ENCODE data around the gene MAPK8. TPM values are rescaled to one million over a fixed set of nuclear protein-coding genes. Genes with fewer than 3 reads are reported as not detected.

MAPK8 gene
- total RNA-seq, 1 experiment from 2014 or later, result 47.2 TPM

DNA sequence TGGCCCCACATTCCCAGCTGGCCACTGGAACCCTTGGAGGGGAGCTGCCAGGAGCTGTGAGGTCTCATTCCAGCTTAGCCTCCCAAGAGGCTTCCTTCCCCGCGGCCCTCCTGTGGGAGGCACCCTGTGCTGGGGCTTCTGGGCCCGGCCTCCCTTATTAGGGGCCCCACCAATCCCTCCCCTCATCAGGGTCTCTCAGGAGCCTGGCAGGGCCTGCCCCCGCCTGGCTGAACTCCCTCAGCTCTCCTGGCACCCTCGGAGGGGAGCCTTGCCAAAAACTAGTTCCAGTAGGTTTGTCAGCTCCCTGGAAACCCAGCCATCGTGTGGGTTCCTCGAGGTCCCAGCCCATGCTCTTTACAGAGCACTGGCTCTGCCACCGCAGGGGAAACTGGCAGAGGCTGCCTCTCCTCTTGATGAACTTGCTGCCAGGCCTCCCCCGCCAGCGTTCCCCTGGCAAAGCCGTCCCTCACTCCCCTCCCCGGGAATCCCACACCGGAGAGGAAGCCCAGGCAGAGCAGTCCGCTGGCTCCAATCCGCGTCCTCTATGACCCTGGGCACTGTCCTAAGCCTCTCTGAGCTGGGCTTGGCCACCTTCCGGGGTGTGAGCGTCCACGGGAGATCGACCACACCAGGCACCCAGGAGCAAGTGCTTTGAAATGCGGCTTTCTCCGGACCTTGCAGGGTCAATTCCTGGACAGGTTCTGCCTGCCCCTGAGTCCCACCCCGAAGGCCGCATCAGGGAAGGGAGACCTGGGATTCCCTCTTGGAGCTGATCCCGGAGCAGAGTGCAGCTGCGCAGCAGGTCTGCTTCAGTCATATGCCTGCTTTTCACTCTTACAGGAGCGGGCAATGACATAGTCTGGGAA lies 158.6 kb downstream of the MAPK8 start:
- no peak overlapping the region for H3K4me3 ChIP-seq
- no peaks in the 10 kb centered on the region for H3K9me3 ChIP-seq
- peak; percentile 16 for DNase-seq
- H3K36me3 ChIP-seq, result no peaks in the 10 kb centered on the region
- H3K27me3 ChIP-seq, result no peaks in the 10 kb centered on the region

DNA sequence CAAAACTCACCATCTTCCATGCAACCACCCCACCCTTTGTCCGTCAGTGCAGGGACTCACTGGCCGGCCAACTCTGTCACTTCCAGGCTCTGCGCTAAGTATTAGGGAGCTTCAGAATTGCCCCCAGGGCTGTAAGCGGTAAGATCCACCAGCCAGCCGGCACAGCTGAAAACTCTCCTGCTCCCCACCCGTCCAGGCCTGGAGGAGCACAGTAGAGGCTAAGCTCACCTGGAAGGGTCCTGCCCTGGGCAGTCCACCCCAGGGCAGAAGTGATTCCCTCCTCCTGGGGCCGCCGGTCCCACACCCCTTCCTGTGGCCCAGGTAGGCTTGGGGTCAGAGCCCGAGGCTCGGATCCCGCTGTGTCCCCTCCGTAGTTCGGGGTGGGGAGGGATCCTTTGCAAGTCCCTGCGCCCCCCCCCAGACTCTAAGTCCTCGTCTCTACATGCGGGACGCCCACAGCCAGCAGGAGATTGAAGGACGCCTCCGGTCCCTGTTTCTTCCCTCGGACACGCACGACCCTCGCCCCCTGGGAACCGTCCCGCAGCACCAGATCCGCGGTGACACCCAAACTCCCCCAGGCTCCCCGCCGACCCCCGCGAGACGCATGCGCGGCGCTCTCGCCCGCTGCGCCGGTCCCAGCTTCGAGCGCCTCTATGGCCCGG lies 159.5 kb downstream of the MAPK8 start:
- Histone ChIP-seq H3K4me3 (no peak overlapping the region), H3K36me3 (no peaks in the 10 kb centered on the region), H3K9me3 (no peaks in the 10 kb centered on the region), H3K27me3 (no peaks in the 10 kb centered on the region)
- DNase-seq, result no peak

DNA sequence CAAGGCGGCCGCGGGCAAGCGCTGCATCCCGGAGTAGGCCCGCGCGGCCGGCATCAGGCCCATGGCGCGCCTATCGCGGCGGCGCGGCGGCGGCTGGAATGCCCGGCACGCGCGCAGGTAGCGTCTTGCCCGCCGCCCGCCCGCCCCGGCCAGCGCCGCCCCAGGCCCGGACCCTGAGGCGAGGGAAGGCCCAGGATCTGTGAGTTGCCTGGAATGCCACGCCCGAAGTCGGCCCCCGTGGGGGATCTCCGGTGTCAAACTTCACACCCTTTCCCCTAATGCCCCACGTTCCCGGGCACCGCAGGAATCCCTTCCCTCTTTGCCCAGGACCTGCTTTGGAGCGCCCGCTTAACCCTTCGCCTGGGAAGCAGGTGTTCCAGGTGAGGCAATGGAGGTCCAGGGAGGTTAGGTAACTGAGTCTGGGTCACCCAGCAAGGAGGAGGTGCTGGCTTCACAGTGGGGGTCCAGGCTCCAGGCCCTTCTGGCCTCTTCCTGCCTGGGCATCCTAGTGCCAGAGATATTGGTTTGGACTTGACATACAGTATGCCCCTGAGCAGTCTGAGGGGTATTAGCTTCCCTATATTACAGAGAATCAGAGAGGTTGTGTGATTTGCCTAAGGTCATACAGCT lies 160.2 kb downstream of the MAPK8 start:
- no peak overlapping the region for H3K4me3 ChIP-seq
- no peaks in the 10 kb centered on the region for H3K27me3 ChIP-seq
- no peaks in the 10 kb centered on the region for H3K9me3 ChIP-seq
- H3K36me3 ChIP-seq, result no peaks in the 10 kb centered on the region
- no peak for DNase-seq

DNA sequence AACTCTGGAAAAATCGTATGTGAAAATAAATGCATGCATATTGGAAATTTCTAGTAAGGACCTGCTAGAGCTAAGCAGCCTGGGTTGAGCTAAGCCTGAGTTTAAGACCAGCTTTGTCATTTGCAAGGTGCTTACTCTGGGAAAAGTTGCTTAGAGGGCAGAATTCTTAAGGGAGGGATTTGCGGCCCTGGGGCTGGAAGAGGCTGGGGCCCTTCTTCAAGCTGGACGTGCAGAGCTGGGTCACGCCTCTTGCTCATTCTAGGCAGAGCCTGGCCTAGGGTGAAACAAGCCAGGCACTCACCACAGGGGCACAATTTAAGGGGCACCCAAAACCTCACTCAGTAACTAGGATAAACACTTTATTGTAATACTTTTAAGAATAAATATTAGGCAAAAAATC lies 161.2 kb downstream of the MAPK8 start:
- Histone ChIP-seq H3K36me3 (no peaks in the 10 kb centered on the region), H3K27me3 (no peaks in the 10 kb centered on the region)

DNA sequence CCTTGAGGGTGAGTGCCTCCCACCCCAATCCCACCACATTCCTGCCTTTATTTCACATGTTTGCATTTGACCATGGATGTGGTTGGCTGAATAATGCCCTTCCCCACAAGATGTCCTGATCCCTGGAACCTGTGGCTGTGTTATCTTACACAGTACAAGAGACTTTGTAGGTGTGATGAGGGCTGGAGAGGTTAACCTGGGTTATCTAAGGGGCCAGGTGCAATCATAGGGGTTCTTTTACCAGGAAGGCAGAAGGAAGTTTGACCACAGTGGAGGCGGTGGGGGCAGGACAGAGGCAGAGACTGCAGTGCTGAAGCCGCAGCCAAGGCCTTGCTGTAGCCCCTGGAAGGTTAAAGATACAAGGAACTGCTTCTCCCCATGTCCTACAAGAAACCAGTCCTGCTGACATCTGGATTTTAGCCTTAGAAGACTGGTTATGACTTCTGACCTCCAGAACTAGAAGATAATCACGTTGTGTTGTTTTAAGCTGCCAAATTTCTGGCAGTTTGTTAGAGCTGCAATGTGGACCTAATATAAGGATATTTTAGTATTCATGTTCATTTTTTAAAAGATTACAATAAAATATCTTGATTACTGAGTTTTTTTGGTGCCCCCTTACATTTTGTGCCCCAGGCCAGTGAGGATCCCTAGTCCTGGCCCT lies 161.8 kb downstream of the MAPK8 start:
- Histone ChIP-seq H3K9me3 (no peaks in the 10 kb centered on the region), H3K27me3 (no peaks in the 10 kb centered on the region), H3K4me3 (no peak overlapping the region), H3K36me3 (peaks cover 3% of the 10 kb centered on the region; the same call in 1 of the 2 replicates)
- no peak for DNase-seq

More for the DNA sequence above, 161.2 kb downstream of the MAPK8 start:
- Histone ChIP-seq H3K9me3 (no peaks in the 10 kb centered on the region), H3K4me3 (no peak overlapping the region)
- DNase-seq, result no peak

DNA sequence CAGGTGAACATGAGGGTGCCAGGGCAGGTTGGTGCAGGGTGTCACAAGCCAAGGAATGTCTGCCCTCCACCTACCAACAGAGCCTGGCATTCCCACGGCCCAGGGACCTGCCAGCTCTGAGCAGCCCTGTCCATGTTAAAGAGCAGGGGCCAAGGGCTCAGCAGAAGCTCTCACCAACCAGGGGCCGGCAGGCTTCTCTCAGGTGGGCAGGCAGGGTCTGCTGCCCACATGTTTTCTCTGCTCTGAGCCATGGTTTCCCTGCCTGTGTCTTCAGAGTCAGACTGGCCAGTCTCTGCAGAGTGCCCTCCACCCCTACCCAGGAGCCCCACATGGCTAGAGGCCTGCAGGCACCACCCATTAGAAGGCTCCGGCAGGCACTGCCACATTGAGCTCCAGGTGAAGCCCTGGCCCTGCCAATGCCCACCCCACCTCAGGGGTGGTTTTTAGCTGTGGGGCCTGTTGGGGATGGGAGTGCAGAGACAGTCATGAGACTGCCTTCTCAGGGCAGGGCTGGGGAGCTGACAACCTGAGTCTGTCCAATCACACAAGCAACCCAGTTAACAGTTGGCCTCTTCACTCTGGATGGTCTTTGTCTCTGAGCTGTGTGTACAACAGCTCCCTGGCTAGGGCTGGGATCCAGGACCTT lies 162.5 kb downstream of the MAPK8 start:
- H3K9me3 ChIP-seq, result no peaks in the 10 kb centered on the region
- peaks cover 3% of the 10 kb centered on the region; the same call in 1 of the 2 replicates for H3K36me3 ChIP-seq
- H3K27me3 ChIP-seq, result no peaks in the 10 kb centered on the region
- no peak overlapping the region for H3K4me3 ChIP-seq
- no peak for DNase-seq

DNA sequence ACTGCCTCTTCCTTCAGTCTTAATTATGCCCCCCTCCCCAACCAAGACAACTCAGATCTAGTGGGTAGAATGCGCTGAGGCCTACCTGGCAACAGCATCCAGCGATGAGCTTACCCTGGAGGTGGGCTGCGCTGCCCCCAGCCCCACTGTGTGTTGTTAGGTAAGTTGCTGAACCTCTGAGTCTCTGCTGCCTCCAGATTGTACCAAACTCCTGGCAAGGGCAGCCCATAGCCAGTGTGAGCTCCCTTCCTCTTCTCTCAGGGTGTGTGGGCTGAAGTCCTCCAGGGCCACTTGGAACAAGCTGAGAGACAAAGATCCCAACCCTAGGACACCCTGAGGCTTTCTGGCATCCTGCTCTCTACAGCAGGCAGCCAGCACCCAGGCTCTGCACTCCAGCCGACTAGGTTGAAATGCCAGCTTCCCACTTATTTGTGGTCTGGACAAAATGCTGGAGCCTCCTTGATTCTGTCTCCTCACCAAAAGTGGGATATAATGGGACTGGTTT lies 163.1 kb downstream of the MAPK8 start:
- Histone ChIP-seq H3K27me3 (no peaks in the 10 kb centered on the region), H3K9me3 (no peaks in the 10 kb centered on the region), H3K4me3 (no peak overlapping the region), H3K36me3 (peaks cover 3% of the 10 kb centered on the region; the same call in 1 of the 2 replicates)
- DNase-seq, result no peak

DNA sequence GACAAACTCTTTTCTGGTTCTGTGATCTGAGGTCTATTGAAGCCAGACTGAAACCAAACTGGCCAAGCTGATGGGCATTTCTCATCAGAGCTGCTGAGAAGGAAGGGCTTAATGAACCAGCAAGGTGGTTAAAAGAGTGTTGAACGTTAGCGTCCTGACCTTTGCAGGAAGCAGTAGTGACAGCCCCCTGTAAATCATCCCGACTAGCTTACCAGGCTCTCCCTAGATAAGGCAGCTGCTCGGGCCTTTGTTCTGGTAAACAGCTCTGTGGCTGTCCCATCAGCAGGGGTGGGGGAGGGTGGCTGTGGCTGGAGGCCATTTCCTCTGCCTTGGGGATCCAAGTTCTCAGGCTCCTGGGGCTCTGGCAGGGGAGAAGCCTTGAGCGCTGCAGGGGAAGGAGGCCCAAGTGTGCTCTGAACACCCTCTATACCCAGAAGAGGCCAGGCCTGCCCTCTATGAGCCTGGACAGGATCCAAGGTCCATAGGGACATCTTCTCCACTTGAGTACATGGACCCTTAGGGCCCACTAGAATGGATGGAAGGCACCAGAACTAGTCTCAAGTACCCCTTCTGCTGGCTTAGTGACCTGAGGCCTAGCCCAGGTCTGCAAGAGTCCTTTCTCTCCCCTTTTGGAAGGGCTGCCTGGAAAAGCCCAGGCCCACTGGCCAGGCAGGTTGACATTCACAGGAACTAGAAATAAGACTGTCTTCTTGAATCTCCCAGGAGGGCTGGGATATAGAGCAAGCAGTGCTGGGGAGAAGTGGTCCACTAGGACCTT lies 163.8 kb downstream of the MAPK8 start:
- no peak overlapping the region for H3K4me3 ChIP-seq
- H3K9me3 ChIP-seq, result no peaks in the 10 kb centered on the region
- DNase-seq, result no peak
- H3K36me3 ChIP-seq, result peaks cover 3% of the 10 kb centered on the region; the same call in 1 of the 2 replicates
- no peaks in the 10 kb centered on the region for H3K27me3 ChIP-seq

DNA sequence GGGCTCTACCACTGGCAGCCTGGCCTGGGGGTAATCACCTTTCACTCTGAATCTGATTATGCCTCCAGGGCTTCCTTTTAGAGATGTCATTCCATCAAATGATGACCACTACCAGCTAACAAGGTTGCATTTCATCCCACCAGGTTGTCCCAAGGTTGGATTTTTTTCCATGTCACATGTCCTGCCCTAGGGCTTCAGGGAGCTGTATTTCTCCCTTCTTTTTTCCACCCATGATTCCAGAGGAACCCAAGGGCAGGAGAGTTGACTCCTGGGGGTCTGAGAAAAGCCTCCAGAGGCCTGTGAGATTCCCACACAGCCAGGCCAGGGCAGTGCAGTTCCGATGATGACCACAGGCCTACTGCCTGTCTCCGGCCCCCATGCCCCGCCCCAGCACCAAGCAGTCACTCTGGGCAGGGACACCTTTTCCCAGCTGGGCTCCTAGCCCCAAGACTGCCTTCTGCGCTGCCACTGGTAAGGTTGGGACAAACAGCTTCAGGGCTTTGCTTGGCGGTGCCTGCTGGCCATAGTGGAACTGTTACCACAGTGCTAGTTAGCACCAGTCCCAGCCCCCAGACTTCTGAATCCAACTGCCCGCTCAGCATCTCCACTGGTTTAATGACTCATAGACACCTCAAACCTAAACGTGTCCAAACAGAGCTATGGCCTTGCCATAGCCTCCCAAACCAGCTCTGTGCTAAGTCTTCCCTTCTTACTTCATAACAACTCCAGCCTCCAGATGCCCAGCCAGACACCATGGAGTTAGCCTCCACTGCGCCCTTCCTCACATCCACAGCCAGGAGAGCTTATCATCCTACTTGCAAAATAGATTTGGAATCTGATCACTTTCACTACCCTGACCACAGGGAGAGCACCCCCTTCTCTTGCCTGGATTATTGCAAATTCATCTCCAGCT lies 164.7 kb downstream of the MAPK8 start:
- H3K9me3 ChIP-seq, result no peaks in the 10 kb centered on the region
- peak; percentile 41 for DNase-seq
- peaks cover 3% of the 10 kb centered on the region; the same call in 1 of the 2 replicates for H3K36me3 ChIP-seq
- no peak overlapping the region for H3K4me3 ChIP-seq
- no peaks in the 10 kb centered on the region for H3K27me3 ChIP-seq

DNA sequence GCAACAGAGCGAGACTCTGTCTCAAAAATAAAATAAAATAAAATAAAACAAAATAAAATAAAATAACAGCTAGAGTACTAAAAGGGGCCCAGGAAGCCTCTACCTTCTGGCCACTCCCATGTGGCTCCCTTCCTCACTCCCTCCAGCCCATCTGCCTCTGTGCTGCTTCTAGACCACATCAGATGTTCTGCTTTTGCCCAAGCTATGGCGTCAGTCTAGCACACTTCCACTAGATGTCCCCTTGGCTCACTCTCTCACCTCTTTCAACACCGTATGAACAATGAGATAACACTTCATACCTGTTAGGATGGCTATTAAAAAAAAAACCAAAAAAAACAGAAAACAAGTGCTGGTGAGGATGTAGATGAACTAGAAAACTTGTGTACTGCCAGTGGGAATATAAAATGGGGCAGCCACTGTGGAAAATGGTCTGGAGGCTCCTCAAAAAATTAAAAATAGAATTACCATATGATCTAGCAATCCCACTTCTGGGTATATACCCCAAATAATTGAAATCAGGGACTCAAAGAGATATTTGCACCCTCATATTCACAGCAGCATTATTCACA lies 166.1 kb downstream of the MAPK8 start:
- H3K36me3 ChIP-seq, result peaks cover 3% of the 10 kb centered on the region; the same call in 1 of the 2 replicates
- no peaks in the 10 kb centered on the region for H3K9me3 ChIP-seq
- H3K27me3 ChIP-seq, result no peaks in the 10 kb centered on the region
- DNase-seq, result no peak
- no peak overlapping the region for H3K4me3 ChIP-seq

DNA sequence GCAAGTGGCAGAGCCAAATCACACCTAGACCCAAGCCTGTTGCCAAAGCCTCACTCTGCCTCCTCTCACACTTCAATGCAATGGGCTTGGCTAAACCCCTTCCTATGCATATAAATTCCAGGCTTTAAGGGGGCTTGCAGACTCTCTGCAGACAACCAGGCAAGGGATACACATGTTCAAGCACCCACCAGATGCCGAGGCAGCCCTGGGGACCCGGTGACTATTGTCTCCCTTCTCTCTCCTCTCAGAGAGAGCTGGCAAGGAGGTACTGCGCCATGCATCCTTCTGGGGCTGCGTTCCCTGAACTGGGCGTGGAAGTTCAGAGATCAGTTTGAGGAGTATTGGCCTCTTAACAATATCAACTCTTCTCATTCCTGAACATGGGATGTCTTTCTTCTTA lies 167.2 kb downstream of the MAPK8 start:
- no peak for DNase-seq
- no peaks in the 10 kb centered on the region for H3K9me3 ChIP-seq
- no peaks in the 10 kb centered on the region for H3K27me3 ChIP-seq
- H3K36me3 ChIP-seq, result peaks cover 3% of the 10 kb centered on the region; the same call in 1 of the 2 replicates
- no peak overlapping the region for H3K4me3 ChIP-seq

DNA sequence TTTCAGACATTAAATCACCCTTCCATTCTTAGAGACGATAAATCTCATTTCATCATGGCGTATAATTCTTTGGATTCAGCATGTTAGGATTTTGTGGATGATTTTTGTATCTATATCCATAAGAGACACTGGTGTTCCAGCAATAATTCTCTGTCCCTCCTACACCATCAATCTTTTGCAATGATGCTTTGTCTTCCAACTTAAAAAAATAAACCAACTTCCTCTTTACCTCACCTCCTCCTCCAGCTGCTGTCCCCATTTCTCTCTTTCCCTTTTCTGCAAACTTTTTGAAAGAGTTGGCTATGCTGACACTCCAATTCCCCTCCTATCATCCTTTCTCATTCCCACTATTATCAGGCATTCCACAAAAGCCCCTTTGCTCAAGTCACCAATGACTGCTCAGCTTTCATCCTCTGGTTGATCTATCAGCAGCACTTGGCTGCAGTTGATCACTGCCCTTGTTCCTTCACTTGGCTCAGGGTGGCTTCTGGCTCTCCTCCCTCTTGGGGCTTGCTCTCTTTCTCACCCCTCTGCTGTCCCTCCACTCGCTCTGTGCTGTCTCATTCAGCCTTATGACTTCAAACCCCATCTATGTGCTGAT lies 168.4 kb downstream of the MAPK8 start:
- no peak for DNase-seq
- Histone ChIP-seq H3K27me3 (no peaks in the 10 kb centered on the region), H3K4me3 (no peak overlapping the region), H3K36me3 (peaks cover 3% of the 10 kb centered on the region; the same call in 1 of the 2 replicates), H3K9me3 (no peaks in the 10 kb centered on the region)

DNA sequence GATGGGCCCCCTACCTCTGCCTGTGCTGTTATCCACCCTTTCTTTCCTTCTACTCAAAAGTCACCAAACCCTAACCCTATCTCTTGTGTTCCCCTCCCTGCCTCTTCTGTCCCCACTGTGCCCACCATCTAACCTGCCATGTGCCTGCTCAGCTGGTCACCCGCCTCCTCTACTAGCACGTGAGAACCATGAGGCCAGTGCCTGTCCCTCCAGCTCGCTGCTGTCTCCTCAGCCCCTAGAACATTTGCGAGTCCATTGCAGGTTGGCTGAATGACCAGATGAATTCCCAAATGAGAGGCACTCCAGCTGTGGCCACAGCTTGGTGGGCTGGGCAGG lies 169.4 kb downstream of the MAPK8 start:
- no peaks in the 10 kb centered on the region for H3K9me3 ChIP-seq
- H3K4me3 ChIP-seq, result no peak overlapping the region
- no peak for DNase-seq
- no peaks in the 10 kb centered on the region for H3K27me3 ChIP-seq
- H3K36me3 ChIP-seq, result peaks cover 3% of the 10 kb centered on the region; the same call in 1 of the 2 replicates

Data from MG63 (cell line).